ENCODE measurements around the gene SLC35F3.
"Not testable (repeated sequence)": the region's sequence is repeated elsewhere in the genome, so short reads cannot be mapped to it uniquely, and the experiment has no call there.

The SLC35F3 gene

DNA sequence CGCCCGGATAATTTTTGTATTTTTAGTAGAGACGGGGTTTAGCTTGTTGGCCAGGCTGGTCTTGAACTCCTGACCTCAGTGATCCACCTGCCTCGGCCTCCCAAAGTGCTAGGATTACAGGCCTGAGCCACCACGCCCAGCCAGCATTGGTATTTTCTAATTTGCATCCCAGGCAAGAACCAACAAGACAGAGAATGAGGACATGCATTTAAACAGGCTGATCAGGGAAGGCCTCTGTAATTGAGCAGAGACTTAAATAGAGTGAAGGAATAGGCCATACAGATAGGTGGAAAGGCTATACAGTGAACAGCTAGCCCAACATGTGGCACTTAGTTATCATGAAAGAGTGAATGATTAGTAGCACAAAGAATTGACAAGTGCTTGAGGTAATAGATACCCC, 230.4 kb downstream of the SLC35F3 start:
- in situ Hi-C loops (cut with HindIII; ENCODE audit: low pct_unique_long_range_greater_than_20kb, low sequenced_read_pairs): no loop called here
- no peak for TF ChIP-seq JUND (IDR thresholded peaks at IDR 0.05; ENCODE audit: low read depth)
- DNase-seq (ENCODE audit: low read depth in 1 of 2, low spot score in 1 of 2): no peak

DNA sequence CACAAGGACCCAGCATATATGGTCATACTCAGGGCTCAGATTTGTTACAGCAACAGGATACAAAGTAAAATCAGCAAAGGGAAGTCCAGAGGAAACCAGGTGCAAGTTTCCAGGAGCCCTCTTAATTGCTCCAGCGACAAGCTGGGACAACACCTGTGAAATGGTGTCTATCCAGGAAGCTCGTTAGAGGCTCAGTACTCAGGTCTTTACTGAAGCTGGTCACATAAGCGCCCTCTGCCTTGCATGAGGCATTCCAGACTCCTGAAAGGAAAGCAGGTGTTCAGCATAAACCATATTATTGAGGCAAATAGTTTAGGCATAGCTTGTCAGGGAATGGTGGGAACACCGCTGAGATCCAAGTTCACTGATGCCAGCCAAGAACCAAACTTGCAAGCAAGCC, 231.0 kb downstream of the SLC35F3 start:
- no peak for TF ChIP-seq JUND (IDR thresholded peaks at IDR 0.05; ENCODE audit: low read depth)
- no peak for DNase-seq (ENCODE audit: low read depth in 1 of 2, low spot score in 1 of 2)
- in situ Hi-C loops (cut with HindIII; ENCODE audit: low pct_unique_long_range_greater_than_20kb, low sequenced_read_pairs): no loop called here

DNA sequence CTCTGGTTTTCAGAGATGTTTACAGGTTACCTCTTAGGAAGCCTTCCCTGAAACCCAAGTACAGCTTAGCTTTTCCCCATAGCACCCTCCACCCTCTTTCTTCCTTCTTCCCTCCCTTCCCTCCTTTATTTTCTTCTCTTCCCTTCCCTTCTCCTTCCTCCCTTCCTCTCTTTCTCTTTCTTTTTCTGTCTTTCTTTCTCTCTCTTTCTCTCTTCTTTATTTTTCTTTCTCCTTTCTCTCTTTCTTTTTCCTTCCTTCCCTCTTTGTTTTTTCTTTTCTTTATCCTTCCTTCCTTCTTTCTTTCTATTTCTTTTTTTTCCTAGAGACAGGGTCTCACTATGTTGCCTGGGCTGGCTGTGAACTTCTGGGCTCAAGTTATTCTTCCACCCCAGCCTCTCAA, 231.6 kb downstream of the SLC35F3 start:
- no peak for DNase-seq (ENCODE audit: low read depth in 1 of 2, low spot score in 1 of 2)
- TF ChIP-seq JUND (IDR thresholded peaks at IDR 0.05; ENCODE audit: low read depth): no peak
- in situ Hi-C loops (cut with HindIII; ENCODE audit: low pct_unique_long_range_greater_than_20kb, low sequenced_read_pairs): no loop called here

DNA sequence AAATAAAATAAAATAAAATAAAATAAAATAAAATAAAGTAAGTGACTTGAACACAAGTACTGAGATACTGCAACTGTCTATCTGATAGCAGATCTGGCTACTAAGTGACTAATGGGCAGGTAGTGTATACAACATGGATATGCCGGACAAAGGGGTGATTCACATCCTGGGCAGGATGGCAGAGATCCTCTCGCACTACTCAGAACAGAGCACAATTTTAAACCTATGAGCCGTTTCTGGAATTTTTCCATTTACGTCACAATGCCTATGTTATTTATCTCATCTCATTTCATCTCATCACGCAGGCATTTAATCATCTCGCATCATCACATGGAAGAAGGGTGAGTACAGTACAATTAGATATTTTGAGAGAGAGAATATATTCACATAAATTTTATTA, 235.5 kb downstream of the SLC35F3 start:
- in situ Hi-C loops (cut with HindIII; ENCODE audit: low pct_unique_long_range_greater_than_20kb, low sequenced_read_pairs): no loop called here
- TF ChIP-seq JUND (IDR thresholded peaks at IDR 0.05; ENCODE audit: low read depth): no peak
- DNase-seq (ENCODE audit: low read depth in 1 of 2, low spot score in 1 of 2): no peak

DNA sequence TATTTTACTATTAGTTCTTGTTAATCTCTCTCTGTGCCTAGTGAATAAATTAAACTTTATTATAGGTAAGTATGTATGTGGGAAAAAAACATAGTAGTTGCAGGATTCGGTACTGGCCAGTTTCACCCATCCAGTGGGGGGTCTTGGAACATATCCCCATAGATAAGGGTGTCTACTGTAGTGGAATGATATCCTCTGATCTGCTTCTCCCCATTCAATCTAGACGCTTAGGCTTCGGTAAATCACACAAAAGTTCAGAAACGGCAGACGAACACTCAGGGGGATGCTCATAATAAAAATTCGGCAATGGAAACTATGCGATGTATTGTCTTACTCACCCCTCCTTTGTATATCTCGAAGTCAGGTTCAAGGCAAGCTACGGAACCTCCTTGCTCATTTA, 235.9 kb downstream of the SLC35F3 start:
- TF ChIP-seq JUND (IDR thresholded peaks at IDR 0.05; ENCODE audit: low read depth): no peak
- in situ Hi-C loops (cut with HindIII; ENCODE audit: low pct_unique_long_range_greater_than_20kb, low sequenced_read_pairs): no loop called here
- DNase-seq (ENCODE audit: low read depth in 1 of 2, low spot score in 1 of 2): no peak

DNA sequence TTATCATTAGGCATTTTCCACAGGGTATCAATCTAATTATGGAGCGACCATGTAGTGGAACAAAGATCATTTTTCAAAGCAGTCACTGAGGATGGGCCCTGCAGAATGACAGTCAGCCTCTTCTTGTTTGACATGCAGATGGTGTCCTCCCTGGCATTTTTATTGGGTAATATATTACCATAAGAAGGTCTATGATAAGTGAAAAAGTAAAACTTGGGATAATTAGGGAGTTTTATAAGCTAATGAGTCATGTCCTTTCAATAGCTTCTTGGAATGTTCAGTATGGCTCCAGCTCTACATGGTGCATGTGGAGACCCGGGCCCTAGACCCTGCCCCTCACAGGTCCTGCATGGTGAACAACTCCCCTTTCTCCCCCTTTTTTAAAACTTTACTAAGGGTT, 236.5 kb downstream of the SLC35F3 start:
- in situ Hi-C loops (cut with HindIII; ENCODE audit: low pct_unique_long_range_greater_than_20kb, low sequenced_read_pairs): no loop called here
- no peak for DNase-seq (ENCODE audit: low read depth in 1 of 2, low spot score in 1 of 2)
- no peak for TF ChIP-seq JUND (IDR thresholded peaks at IDR 0.05; ENCODE audit: low read depth)

DNA sequence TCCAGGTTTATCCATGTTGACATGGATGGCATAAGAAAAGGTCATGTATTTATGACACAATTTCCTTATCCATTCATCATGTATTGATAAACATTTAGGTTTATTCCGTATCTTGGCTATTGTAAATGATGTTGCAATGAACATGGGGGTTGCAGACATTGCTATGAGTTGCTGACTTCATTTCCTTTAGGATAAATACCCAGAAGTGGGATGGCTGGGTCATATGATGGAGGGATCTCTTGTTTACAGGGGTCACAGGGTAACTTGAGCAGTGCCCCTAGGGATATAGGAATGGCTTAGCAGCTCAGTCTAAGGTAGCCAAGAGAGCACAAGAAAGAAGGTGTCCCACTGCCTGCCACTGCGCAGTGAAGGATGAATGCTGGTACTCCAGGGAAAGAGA, 239.2 kb downstream of the SLC35F3 start:
- no peak for DNase-seq (ENCODE audit: low read depth in 1 of 2, low spot score in 1 of 2)
- in situ Hi-C loops (cut with HindIII; ENCODE audit: low pct_unique_long_range_greater_than_20kb, low sequenced_read_pairs): no loop called here
- TF ChIP-seq JUND (IDR thresholded peaks at IDR 0.05; ENCODE audit: low read depth): no peak

DNA sequence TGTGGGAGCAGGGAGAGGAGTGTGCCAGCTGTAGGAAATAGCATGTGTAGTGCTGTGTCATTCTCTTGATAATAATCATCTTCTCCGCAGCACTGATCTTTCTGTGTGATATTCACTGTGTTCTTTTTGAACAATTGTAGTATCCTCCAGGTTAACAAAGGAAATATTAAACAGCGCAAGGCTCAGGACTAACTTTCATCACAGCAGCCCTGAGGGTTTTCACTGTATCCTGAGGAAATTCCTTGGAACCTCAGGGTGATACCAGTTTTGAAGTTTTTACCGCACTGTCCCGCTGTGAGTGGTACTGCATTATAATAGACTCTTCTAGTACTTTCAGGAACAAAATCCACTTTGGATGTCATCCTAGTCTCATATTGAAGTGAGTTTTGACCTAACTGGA, 240.4 kb downstream of the SLC35F3 start:
- in situ Hi-C loops (cut with HindIII; ENCODE audit: low pct_unique_long_range_greater_than_20kb, low sequenced_read_pairs): no loop called here

DNA sequence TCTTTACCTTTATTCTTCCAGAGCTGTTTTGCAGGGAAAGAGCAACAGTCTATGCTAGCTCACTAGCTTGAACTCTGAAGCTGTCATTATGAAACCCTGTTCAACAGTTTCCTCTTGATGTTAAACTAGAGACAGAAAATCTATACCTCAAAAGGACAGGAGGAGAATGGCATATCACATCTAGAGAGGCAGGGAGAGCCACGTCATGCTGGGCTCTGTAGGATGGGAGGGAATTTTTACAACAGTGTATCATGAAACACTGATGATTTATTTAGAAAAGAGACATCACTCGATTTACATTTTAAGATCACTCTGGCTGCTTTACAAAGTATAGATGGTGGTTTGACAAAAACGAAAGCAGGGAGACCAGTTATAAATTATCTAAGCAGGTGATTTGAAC, 243.9 kb downstream of the SLC35F3 start:
- no peak for TF ChIP-seq JUND (IDR thresholded peaks at IDR 0.05; ENCODE audit: low read depth)
- no peak for DNase-seq (ENCODE audit: low read depth in 1 of 2, low spot score in 1 of 2)
- in situ Hi-C loops (cut with HindIII; ENCODE audit: low pct_unique_long_range_greater_than_20kb, low sequenced_read_pairs): no loop called here

More for the DNA sequence above, 240.4 kb downstream of the SLC35F3 start:
- TF ChIP-seq JUND (IDR thresholded peaks at IDR 0.05; ENCODE audit: low read depth): no peak
- no peak for DNase-seq (ENCODE audit: low read depth in 1 of 2, low spot score in 1 of 2)

DNA sequence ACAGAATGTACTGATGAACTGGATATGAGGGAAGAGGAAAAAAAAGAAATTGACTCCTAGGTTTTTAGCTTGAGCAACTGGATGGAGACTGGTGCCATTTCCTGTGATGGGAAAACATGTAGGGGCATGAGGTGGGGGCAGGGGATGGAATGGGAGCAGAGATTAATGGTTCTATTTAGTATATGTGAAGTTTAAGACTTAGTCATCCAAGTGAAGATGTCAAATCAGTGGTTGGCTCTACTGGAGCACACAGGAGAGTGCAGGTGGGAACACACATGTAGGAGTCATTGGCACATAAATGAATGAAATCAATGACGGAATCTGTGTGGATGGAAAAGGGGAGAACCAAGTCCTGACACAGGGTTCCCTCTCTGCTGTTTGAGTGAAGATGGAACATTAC, 244.3 kb downstream of the SLC35F3 start:
- TF ChIP-seq JUND (IDR thresholded peaks at IDR 0.05; ENCODE audit: low read depth): no peak
- in situ Hi-C loops (cut with HindIII; ENCODE audit: low pct_unique_long_range_greater_than_20kb, low sequenced_read_pairs): no loop called here
- DNase-seq (ENCODE audit: low read depth in 1 of 2, low spot score in 1 of 2): no peak

DNA sequence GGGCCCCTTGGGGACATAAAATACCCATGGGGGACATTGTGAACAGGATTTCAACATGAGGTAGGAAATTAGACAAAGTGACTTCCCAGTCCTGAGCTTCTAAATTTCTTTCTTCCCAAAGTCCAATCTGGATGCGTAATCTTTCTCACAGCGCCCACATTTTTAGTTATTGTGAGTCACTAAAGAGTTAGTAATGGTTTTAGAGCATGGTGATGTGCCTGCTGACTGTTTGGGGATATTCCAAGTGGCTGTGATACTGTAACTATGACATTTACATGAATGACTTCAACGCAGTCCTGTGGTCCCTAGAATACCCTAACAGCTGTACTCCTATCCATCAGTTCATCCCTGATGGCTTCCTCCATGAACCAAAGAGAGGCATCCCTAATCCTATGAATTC, 244.7 kb downstream of the SLC35F3 start:
- in situ Hi-C loops (cut with HindIII; ENCODE audit: low pct_unique_long_range_greater_than_20kb, low sequenced_read_pairs): no loop called here
- TF ChIP-seq JUND (IDR thresholded peaks at IDR 0.05; ENCODE audit: low read depth): no peak
- DNase-seq (ENCODE audit: low read depth in 1 of 2, low spot score in 1 of 2): no peak

DNA sequence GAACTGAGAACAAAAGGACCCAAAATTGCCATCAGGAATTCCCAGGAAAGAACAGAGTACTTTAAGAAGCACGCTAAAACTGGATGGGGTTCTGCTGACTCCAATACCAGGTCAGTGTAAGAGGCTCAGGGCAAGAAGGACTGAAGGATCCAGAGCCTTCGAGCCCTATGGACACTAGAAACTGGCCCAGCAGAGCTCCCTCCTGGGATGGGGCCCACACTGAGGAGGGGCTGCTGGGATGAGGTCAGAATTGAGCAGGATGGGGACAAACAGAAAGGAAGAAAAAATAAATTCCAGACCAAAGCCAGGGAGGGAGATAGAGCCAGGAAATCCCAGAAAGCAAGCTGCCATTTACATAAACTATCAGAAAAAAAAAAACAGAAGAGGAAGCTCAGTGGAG, 246.4 kb downstream of the SLC35F3 start:
- TF ChIP-seq JUND (IDR thresholded peaks at IDR 0.05; ENCODE audit: low read depth): no peak
- in situ Hi-C loops (cut with HindIII; ENCODE audit: low pct_unique_long_range_greater_than_20kb, low sequenced_read_pairs): no loop called here
- no peak for DNase-seq (ENCODE audit: low read depth in 1 of 2, low spot score in 1 of 2)

DNA sequence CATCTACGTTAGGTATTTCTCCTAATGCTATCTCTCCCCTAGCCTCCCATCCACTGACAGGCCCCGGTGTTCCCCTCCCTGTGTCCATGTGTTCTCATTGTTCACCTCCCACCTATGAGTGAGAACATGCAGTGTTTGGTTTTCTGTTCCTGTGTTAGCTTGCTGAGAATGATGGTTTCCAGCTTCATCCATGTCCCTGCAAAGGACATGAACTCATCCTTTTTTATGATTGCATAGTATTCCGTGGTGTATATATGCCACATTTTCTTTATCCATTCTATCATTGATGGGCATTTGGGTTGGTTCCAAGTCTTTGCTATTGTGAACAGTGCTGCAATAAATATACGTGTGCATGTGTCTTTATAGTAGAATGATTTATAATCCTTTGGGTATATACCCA, 247.9 kb downstream of the SLC35F3 start:
- in situ Hi-C loops (cut with HindIII; ENCODE audit: low pct_unique_long_range_greater_than_20kb, low sequenced_read_pairs); DNase-seq (ENCODE audit: low read depth in 1 of 2, low spot score in 1 of 2): not testable (repeated sequence)

DNA sequence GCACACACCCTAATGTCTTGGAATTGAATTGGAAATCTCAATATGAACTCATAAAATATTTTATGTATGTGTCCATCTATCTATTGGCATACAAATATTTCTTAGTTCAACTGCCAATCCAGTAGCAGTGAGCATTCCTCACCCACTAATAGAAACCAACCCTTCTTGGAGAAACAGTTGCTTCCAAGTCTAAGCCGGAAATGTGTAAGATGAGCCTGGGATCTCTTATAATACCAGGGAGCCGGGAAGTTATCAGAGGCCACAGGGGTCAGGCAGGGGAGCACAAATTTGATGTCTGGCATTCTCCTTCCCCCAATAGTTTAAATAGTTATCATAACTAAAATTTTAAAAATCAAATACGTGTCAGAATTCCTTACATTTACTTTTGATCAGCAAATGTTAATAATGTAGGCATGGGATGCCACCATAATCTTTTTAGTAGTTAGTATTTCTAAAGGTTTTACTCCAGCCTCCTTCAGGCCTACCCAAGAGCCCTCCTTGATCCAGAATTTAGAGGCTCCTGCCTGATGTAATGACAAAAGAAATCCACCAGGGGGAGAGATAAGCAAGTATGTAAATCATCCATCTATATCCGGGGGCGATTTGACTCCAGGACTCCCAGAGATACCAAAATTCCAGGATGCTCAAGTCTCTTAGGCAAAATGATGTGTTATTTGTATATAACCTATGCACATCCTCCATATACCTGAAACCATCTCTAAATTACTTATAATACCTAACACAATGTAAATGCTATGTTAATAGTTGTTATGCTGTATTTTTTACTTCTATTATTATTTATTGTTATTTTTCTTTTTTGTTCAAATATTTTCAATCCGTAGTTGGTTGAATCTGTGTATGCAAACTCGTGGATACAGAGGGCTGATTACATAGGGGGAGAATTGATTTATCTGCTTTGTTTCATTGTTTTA, 250.1 kb downstream of the SLC35F3 start:
- DNase-seq (ENCODE audit: low read depth in 1 of 2, low spot score in 1 of 2): peak; percentile 27 to 84
- in situ Hi-C loops (cut with HindIII; ENCODE audit: low pct_unique_long_range_greater_than_20kb, low sequenced_read_pairs): no loop called here

More for the DNA sequence above, 250.1 kb downstream of the SLC35F3 start:
- TF ChIP-seq JUND (IDR thresholded peaks at IDR 0.05; ENCODE audit: low read depth): no peak

Data from T47D (cell line).